SIG-M5 treated with dmso at 0.1 percent for 504 hours (cell line): ENCODE data around the gene DUOXA1.
"Not testable (repeated sequence)": the region's sequence is repeated elsewhere in the genome, so short reads cannot be mapped to it uniquely, and the experiment has no call there.

Experiments used
- DNase-seq: peaks from one replicate; lab custom pipeline; 2025; ENCODE audit not compliant: unreplicated experiment; lab: John Stamatoyannopoulos, UW

Gene DUOXA1

DNA sequence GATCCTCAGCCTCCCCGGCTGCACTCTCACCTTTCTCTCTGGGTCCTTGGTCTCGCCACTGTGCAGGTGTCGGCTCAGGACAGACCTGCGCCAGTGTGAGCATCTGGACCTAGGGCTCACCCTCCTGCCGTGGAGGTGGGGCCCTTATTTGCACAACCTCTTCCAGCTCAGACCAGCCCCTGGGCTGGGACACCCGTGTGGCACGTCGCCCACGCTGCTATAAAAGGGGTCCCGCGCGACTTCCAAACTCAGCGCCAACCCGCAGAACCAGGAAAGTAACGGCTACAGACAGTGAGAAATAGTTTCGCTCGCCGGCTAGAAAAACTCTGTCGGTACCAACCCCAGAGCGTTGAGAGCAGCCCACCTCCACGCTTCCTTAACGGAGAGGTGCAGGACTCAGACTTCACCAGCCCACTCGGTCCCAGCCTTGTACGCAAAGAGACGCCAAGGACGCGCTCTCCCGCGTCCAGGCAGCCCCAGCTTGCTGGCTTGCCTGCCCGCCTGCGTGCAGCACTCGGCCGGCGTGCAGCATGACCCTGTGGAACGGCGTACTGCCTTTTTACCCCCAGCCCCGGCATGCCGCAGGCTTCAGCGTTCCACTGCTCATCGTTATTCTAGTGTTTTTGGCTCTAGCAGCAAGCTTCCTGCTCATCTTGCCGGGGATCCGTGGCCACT lies 15.5 kb downstream of the DUOXA1 start, which contains the start of the genes DUOX2 and DUOXA2:
TSS of gene DUOX2 (minus strand) at position 97 of the 675 bp plus-strand sequence. CDS start 761 bp downstream, outside the sequence.
TSS of gene DUOXA2 (plus strand) at position 251 of the 675 bp plus-strand sequence. CDS start at position 531, 280 bp downstream.
- no peak for DNase-seq

- no peak for DNase-seq
Measured at GRCh38 chr15:45113380-45113990, 16.2 kb downstream of the DUOXA1 start.

GRCh38 chr15:45112591-45113379 lies 16.9 kb downstream of the DUOXA1 start:
- DNase-seq: no peak

GRCh38 chr15:45112143-45112590 lies 17.5 kb downstream of the DUOXA1 start:
- DNase-seq: no peak

GRCh38 chr15:45111390-45112142 lies 18.1 kb downstream of the DUOXA1 start:
- no peak for DNase-seq

DNA sequence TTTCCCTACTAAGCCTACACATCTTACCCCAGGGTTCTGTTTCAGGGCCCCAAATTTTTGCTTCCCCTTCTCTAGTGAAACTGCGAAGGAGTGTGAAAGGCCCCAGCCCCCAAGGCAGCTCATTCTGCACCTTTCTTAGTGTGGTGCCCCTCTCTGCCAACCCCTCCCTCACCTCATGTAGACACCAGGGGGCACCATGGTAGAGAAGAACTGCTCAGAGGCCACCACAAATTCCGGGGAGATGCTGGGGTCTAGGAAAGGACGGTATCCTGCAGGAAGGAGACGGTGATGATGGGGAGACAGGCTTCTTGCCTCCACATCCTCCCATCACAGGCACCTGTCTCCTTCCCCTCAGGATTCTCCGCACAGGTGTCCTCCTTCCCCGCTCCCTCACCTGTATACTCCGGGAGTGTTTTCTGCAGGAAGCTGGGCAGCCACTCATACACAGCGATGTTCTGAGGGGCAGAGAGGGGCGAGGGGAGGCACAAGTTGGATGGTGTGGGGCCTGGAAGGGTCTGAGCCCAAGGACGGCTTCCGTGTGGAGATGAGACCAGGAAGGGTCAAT lies 19.3 kb downstream of the DUOXA1 start:
- DNase-seq: no peak

DNA sequence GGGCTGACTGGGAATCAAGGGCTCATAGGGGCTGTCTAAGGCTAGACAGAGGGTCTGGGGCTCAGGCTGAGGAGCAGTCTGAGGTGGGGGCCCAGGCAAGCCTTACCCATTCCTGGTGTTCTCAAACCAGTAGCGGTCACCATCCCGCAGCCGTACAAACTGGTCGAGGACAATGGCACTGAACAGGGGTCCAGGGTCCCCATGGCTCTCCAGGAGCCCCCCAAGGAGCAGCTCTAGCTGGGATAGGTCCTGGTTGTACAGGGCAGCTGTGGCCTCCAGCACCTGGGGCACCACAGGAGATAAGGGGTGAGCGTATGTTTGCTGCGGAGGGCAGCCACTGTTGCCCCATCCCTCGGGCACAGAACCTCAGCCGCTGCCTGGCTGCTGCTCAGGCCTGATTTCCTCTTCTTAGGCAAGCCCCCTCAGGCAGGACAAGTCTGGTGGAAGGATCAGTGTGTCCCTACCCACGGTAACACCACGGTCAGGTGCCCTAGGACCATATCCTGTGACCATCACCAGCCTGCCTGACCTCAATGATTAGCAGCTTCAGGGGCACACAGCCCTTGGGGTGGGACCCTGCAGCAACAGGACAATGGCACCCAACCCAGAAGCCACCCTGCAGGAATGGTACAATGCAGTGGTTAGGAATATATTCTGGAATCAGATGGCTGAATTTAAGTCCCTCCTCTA lies 21.6 kb downstream of the DUOXA1 start:
- DNase-seq: no peak

DNA sequence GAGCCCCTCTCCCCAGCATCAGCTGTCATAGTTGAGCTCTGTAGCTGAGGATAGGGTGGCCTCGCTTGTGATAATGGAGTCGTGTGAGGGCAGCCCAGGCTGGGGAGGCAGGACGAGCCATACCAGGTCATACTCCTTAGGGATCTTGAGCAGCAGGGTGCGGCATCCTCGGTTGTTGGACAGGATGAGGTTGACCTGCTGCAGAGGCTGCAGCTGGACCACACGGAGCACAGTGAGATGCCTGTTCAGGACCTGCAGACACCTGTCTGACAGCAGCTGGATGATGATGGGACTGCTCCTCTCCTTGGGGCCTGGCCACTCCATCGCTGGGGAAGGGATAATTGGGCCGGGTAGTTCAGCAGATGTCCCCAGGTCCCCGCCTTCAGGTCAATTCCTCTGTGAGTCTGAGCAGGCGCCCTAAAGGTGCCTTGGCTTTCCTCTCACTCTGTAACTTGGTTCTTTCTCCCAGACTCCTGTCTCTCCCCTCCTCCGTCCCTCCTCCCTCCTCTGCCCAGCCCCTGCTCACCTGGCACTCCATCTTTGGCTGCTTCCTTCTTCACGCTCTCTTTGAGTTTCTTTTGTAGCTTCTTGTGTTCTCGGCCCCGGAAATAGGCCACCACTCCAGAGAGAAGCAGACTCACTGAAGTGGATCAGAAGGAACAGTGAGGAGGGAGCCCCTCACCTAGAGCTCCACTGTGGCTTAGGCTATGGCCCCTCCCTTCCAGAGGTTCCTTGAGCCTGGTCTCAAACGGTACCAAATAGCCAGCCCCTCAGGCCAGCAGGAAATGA lies 23.5 kb downstream of the DUOXA1 start:
- DNase-seq: no peak

DNA sequence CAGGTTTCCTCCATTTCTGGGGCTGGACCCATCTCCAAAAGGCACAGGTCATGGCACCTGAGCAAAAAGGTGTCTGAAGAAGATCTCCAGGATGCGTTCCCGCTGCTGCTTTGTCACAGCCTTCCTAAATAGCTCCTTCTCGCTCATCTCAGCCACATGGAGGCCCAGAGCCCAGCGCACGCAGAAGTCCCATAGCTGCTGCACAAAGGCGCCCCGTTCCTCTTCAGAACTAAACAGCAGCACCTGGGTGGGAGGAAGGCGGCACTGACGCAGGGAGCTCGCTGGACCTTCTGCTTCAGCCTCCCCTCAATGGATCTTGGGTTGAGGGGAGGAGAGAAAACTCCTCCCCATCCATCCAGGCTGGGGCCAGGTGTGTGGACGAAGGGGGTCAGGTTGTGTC lies 24.1 kb downstream of the DUOXA1 start:
- no peak for DNase-seq

DNA sequence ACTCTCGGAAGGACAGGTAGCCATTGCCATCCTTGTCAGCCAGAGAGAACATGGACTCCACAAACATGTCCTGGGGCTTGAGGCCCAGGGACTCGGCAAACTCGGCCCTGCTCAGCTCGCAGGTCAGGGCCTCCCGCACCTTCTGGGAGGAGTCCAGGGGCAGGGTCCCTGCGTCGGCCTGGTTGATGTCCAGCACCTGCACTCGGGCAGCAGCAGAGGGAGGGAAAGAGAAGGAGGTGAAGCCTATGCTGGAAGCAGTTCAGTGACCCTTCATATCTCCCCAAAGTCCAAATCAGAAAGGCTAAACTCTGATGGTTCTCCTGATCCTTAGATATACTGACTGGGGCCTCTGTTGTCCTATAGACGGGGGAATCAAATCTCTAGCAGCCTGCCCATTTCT lies 25.5 kb downstream of the DUOXA1 start:
- not testable (repeated sequence) for DNase-seq

GRCh38 chr15:45102226-45102625 lies 27.5 kb downstream of the DUOXA1 start:
- no peak for DNase-seq

GRCh38 chr15:45101749-45102148 lies 27.9 kb downstream of the DUOXA1 start:
- no peak for DNase-seq

GRCh38 chr15:45100884-45101625 lies 28.6 kb downstream of the DUOXA1 start:
- DNase-seq: no peak

DNA sequence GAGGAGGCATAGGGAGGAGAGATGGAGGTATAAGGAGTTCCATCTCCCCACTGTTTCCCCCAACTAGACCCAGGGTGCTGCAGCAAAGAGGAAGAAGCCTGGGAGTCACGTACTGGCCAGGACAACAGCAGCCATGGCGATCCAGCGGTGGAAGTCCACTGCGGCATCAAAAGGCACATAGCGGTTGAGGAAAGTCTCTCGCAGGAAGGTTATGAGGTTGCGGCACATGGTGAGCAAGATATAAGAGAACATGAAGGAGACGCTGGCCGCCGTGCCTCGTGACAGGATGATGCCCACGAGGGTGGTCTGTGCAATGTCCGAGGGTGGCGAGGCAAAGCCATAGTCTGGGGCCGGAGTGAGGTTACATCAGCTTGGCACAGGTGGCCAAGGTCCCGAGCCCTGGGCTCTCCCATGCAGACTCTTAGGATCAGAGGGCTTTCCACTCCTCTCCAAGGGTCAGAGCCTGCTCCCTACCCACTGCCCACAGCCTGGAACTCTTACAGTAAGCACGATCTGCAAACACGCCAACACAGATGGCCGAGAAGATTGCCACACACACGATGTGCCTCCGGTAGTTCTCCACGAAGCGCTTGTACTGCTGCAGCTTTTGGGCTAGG lies 30.0 kb downstream of the DUOXA1 start:
- DNase-seq: no peak

DNA sequence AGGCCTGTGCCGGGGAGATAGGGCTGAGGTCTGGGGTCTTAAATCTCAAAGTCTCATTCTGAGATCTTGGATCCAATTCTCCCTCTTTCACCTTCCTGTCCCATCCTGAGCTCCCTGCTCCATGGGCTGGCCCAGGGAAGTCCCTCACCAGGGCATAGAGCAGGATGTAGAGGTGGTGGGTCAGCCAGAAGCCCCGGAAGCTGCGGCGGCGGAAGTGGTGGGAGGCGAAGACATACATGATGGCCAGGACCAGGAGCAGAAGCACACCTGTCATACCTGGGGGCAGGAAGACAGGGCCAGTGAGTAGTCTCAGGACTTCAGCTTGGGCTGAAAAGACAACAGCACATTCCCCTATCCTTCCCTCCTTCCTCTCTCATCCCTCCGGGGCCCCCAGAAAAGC lies 32.2 kb downstream of the DUOXA1 start:
- no peak for DNase-seq

- no peak for DNase-seq
Measured at GRCh38 chr15:45095661-45096060, 34.0 kb downstream of the DUOXA1 start.

GRCh38 chr15:45094358-45094730 lies 35.3 kb downstream of the DUOXA1 start:
- no peak for DNase-seq

DNA sequence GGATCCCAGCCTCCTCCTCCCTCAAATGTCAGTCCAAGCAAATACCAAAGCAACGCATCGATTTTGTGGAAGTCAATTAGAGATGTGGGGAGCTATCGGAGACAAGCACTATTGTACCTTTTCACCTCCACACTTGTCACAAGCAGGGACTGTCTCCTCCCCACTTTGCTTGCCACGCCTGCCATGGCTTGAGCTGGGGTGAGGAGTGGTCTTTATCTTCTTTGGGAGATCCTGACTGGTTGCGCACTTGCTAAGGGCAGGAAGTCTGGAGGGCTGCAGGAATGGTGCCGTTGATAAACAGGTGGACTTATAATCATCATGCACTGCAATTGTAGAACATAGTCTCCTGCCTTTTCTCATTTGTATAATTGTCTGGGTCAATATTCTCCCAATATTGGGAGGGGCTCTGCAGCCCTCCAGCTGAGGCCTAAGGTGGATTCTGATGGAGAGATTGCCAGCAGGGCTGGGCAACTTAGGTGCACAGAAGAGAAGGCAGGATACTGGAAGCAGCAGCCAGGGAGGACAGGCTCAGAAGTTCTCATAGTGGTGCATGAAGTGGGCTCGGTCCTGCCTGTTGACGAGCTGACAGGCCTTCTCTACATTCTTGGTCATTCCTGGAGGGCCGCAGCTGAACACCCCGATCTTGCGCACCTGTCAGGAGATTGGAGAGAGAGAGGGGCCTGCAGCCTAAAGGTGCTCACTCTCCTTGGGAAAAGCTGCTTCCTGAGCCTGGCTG lies 35.9 kb downstream of the DUOXA1 start:
- no peak for DNase-seq
